K562 (cell line): ENCODE measurements around the gene PACSIN2. TPM values are rescaled to one million over a fixed set of nuclear protein-coding genes. Genes with fewer than 3 reads are reported as not detected.

Experiments used
- ATAC-seq: fragments of 200-7000 bp; cut with Tn5 transposase; 3 replicates; pipeline ENCODE4 v1.9.1; 2020; ENCODE audit warnings: moderate library complexity
- BruUV-seq: library from RNA; stranded (reverse); fragments of 400-500 nt; replicated peaks from 2 replicates; lab custom pipeline; 2021; lab: Mats Ljungman, UMichigan
- CTCF ChIA-PET: fragments of 300-600 bp; formaldehyde crosslinking; extraction: SDS; loops from one replicate; lab custom pipeline; 2021; ENCODE audit warnings: low intra/inter-chr PET ratio; lab: Yijun Ruan, JAX
- POLR2A ChIA-PET: fragments of 300-600, 350-650 bp; sonication (Branson Sonifier 250); formaldehyde crosslinking; extraction: SDS; loops from one replicate; lab custom pipeline; 2021; ENCODE audit warnings: antibody characterized with exemption, inconsistent platforms; lab: Yijun Ruan, JAX
- DNase-seq, 4 experiments: peaks; one replicate each; pipeline versions ENCODE4 v3.0.0 to v3.0.0-alpha.2; 2011 to 2018; ENCODE audit warnings: low spot score in 3 of 4, mixed read lengths in 3 of 4; ENCODE audit errors: extremely low read depth in 1 of 4
- FAIRE-seq: peaks from 2 replicates; lab custom pipeline; 2011; peaks lifted over from hg19 to GRCh38; lab: Jason Lieb, UNC
- H2AFZ ChIP-seq: 2 replicates; pipeline ENCODE4 v1.6.0; 2011; ENCODE audit warnings: low read depth, low read length, control low read depth, inconsistent platforms
- H3K27ac ChIP-seq: fragments of 200-600 bp; 3 replicates; pipeline ENCODE4 v1.8.0; 2011; ENCODE audit warnings: low read depth, mild to moderate bottlenecking, control low read depth, inconsistent platforms, low read length, moderate library complexity, mixed read lengths; ENCODE audit errors: extremely low read depth
- H3K27me3 ChIP-seq, 2 experiments: fragments of 300-600 bp in 1 of 2; 2 replicates in 1 of 2; 3 replicates in 1 of 2; pipeline versions ENCODE4 v1.6.0 to v1.8.0; 2011; ENCODE audit warnings: inconsistent platforms in 2 of 2, low read length in 2 of 2, mild to moderate bottlenecking in 1 of 2, mixed read lengths in 1 of 2, moderate library complexity in 1 of 2; ENCODE audit not compliant: control insufficient read depth in 2 of 2, insufficient read depth in 2 of 2
- H3K36me3 ChIP-seq: fragments of 300-600 bp; 3 replicates; pipeline ENCODE4 v1.8.0; 2011; ENCODE audit warnings: mild to moderate bottlenecking, low read length, inconsistent platforms; ENCODE audit not compliant: control insufficient read depth, insufficient read depth
- H3K4me1 ChIP-seq, 2 experiments: fragments of 200-600 bp in 1 of 2; replicated peaks in 1 of 2; 2 replicates in 1 of 2; 3 replicates in 1 of 2; pipeline versions ENCODE4 v1.5.1 to v1.8.0; 2011; ENCODE audit warnings: inconsistent platforms in 2 of 2, low read length in 2 of 2, mild to moderate bottlenecking in 1 of 2, mixed read lengths in 1 of 2, moderate library complexity in 1 of 2; ENCODE audit not compliant: control insufficient read depth in 2 of 2, insufficient read depth in 2 of 2
- H3K4me2 ChIP-seq: 2 replicates; pipeline ENCODE4 v1.6.1; 2011; ENCODE audit warnings: low read length, control low read depth, inconsistent platforms, mixed read lengths; ENCODE audit not compliant: insufficient read depth
- H3K4me3 ChIP-seq: fragments of 200-600 bp; sonication (generic), shearing (Covaris generic); 2 replicates; pipeline ENCODE4 v1.5.1; 2016; ENCODE audit warnings: control low read depth, inconsistent platforms
- H3K79me2 ChIP-seq: fragments of 200-600 bp; 3 replicates; pipeline ENCODE4 v1.8.0; 2011; ENCODE audit warnings: low read length, inconsistent platforms; ENCODE audit not compliant: control insufficient read depth, insufficient read depth
- H3K9ac ChIP-seq, 2 experiments: 2 replicates each; pipeline versions ENCODE4 v1.6.0 to v1.6.1; 2011; ENCODE audit warnings: low read depth in 2 of 2, low read length in 2 of 2, control low read depth in 1 of 2, inconsistent platforms in 1 of 2, mild to moderate bottlenecking in 1 of 2, mixed read lengths in 1 of 2; ENCODE audit not compliant: insufficient read depth in 1 of 2
- H3K9me1 ChIP-seq: one replicate; pipeline ENCODE4 v1.6.0; 2011; ENCODE audit warnings: inconsistent platforms, mild to moderate bottlenecking, low read length, moderate library complexity; ENCODE audit not compliant: control insufficient read depth, insufficient read depth
- H3K9me3 ChIP-seq: replicated peaks from 2 replicates; pipeline ENCODE4 v1.5.1; 2011; ENCODE audit warnings: low read depth, low read length, inconsistent platforms; ENCODE audit not compliant: control insufficient read depth, insufficient read depth
- H4K20me1 ChIP-seq: replicated peaks from 2 replicates; pipeline ENCODE4 v1.6.1; 2011; ENCODE audit warnings: low read length, inconsistent platforms, mixed read lengths; ENCODE audit not compliant: control insufficient read depth, insufficient read depth
- CBFA2T2 ChIP-seq: fragments of 450-650 bp; conservative IDR thresholded peaks from 2 replicates; pipeline ENCODE4 v1.6.1; 2017; ENCODE audit warnings: mild to moderate bottlenecking
- CBX1 ChIP-seq: sonication (generic); IDR thresholded peaks from 2 replicates; pipeline ENCODE4 v1.6.1; 2016; ENCODE audit warnings: antibody characterized with exemption, low read depth, mild to moderate bottlenecking
- CBX3 ChIP-seq, 2 experiments: IDR thresholded peaks; 1 replicate in 1 of 2; 2 replicates in 1 of 2; pipeline ENCODE4 v1.6.1; 2012; ENCODE audit warnings: inconsistent platforms in 2 of 2, low read length in 2 of 2, borderline replicate concordance in 1 of 2, control low read depth in 1 of 2
- CSDE1 ChIP-seq, 2 experiments: fragments of 450-650 bp; IDR thresholded peaks; 2 replicates each; pipeline ENCODE4 v1.6.1; 2016; ENCODE audit warnings: mild to moderate bottlenecking in 1 of 2
- EGR1 ChIP-seq: fragments of 450-650 bp; conservative IDR thresholded peaks from 2 replicates; pipeline ENCODE4 v1.6.1; 2017; ENCODE audit warnings: mild to moderate bottlenecking
- EP400 ChIP-seq: fragments of 450-650 bp; IDR thresholded peaks from 2 replicates; pipeline ENCODE4 v1.6.1; 2017; ENCODE audit warnings: antibody characterized with exemption, mild to moderate bottlenecking, moderate library complexity
- IRF2 ChIP-seq: sonication (generic); formaldehyde crosslinking; IDR thresholded peaks from 2 replicates; pipeline ENCODE4 v1.8.1; 2022; ENCODE audit warnings: mild to moderate bottlenecking, missing genetic modification reagents
- IRF9 ChIP-seq: fragments of 450-650 bp; IDR thresholded peaks from 2 replicates; pipeline ENCODE4 v1.6.1; 2016; ENCODE audit warnings: missing biosample characterization, missing genetic modification characterization
- LEF1 ChIP-seq: fragments of 450-650 bp; IDR thresholded peaks from 2 replicates; pipeline ENCODE4 v1.6.1; 2016; ENCODE audit warnings: mild to moderate bottlenecking
- PURB ChIP-seq: sonication (generic); formaldehyde crosslinking; IDR thresholded peaks from 2 replicates; pipeline ENCODE4 v1.9.0; 2021; ENCODE audit warnings: low read depth, mild to moderate bottlenecking, missing genetic modification reagents
- TOE1 ChIP-seq, 2 experiments: fragments of 450-650 bp in 1 of 2; sonication (generic) in 1 of 2; formaldehyde crosslinking in 1 of 2; IDR thresholded peaks; 2 replicates each; pipeline versions ENCODE4 v1.7.1 to v1.8.0; 2016 to 2022; ENCODE audit warnings: borderline replicate concordance in 2 of 2, mild to moderate bottlenecking in 2 of 2, antibody characterized with exemption in 1 of 2, inconsistent platforms in 1 of 2, low read depth in 1 of 2, missing genetic modification reagents in 1 of 2, moderate library complexity in 1 of 2
- U2AF2 ChIP-seq: fragments of 200-400 bp; formaldehyde crosslinking; optimal IDR thresholded peaks from 2 replicates; pipeline ENCODE3; 2017; ENCODE audit warnings: low read depth, mild to moderate bottlenecking, low read length
- ZNF274 ChIP-seq: IDR thresholded peaks from 2 replicates; pipeline ENCODE4 v1.6.1; 2011; ENCODE audit warnings: low read depth, mild to moderate bottlenecking, low read length, moderate library complexity, borderline replicate concordance
- ZNF583 ChIP-seq: fragments of 250-450 bp; sonication (Bioruptor Pico); IDR thresholded peaks from 2 replicates; pipeline ENCODE4 v1.4.0; 2020
- WGBS: fragments of 100-300 bp; shearing (Covaris generic); methylation state at CpG from one replicate; pipeline ENCODE4 v1.1.6; 2016; ENCODE audit warnings: low coverage, mixed read lengths; ENCODE audit not compliant: insufficient coverage; ENCODE audit errors: missing lambda C conversion rate; 5-methylcytosine and 5-hydroxymethylcytosine counted together
- in situ Hi-C: fragments of 300-500 bp; cut with MboI; formaldehyde crosslinking; loops from 4 replicates; pipeline ENCODE4 v1.15.0; 2018; ENCODE audit warnings: inconsistent platforms, mixed read lengths
- intact Hi-C: fragments of 100-400 bp; cut with micrococcal nuclease; formaldehyde crosslinking; loops from 2 replicates; pipeline ENCODE4 v1.14.2; 2022
- polyA plus RNA-seq, 8 experiments: library from polyadenylated mRNA; depleted of rRNA in 4 of 8; stranded (reverse) in 5 of 8; unstranded in 3 of 8; fragments of >200 nt; fragmentation: Nextera tagmentation in 2 of 8; fragmentation: Illumina TruSeq in 1 of 8; extraction: Ambion mirVana in 2 of 8; extraction: Trizol in 1 of 8; gene quantifications; 2 replicates each; pipeline versions ENCODE4 v1.2.1 to v1.2.3, GENCODE V29; 2011 to 2014; ENCODE audit warnings: inconsistent platforms in 1 of 8, missing spikeins in 1 of 8
- total RNA-seq, 7 experiments: library from RNA; depleted of rRNA in 6 of 7; stranded (reverse); fragments of >200 nt in 6 of 7; fragmentation: Illumina TruSeq in 2 of 7; extraction: Trizol in 2 of 7; gene quantifications; 2 replicates each; pipeline versions ENCODE4 v1.2.1 to v1.2.3, GENCODE V29; 2011 to 2021; ENCODE audit warnings: low replicate concordance in 1 of 7
- TF ChIP-seq, protein P1 (sequence below): fragments of 250-450 bp; sonication (Bioruptor Pico); IDR thresholded peaks from 2 replicates; pipeline ENCODE4 v1.8.0; 2021; ENCODE audit warnings: moderate library complexity, mild to moderate bottlenecking, inconsistent platforms
- TF ChIP-seq, protein P2 (sequence below): sonication (generic); formaldehyde crosslinking; IDR thresholded peaks from 2 replicates; pipeline ENCODE4 v1.8.0; 2022; ENCODE audit warnings: mild to moderate bottlenecking, missing genetic modification reagents

Gene PACSIN2
- total and polyA plus RNA-seq, 9 of the 15 experiments (the other 6 are each of a cell fraction or from before 2014, with no cell fraction given) = 0.45 to 45.1 (median 23.9) TPM

GRCh38 chr22:42918500-42918899 lies 96.4 kb downstream of the PACSIN2 start:
- Histone ChIP-seq H3K27me3 (no peaks in the 10 kb centered on the region), H3K4me1 (peaks cover 7 to 16% of the 10 kb centered on the region in 2 experiments; a peak in 3 of 5 replicates)
- WGBS = 97% methylated on average over 4 of the region's 4 CpGs
- TF ChIP-seq IRF9 (tag) (no peak), ZNF583 (CRISPR knock-in tag) (no peak), PURB (no peak), CBX1 (no peak), TOE1 (IDR thresholded peaks at IDR 0.05; ENCODE audit: borderline replicate concordance) (no peak), TOE1 (CRISPR knock-in tag; IDR thresholded peaks at IDR 0.05; ENCODE audit: borderline replicate concordance, low read depth) (no peak), CSDE1 (IDR thresholded peaks at IDR 0.05) (no peak), IRF2 (CRISPR knock-in tag) (no peak), CBFA2T2 (no peak), CBX3 (IDR thresholded peaks at IDR 0.05; ENCODE audit: borderline replicate concordance in 1 of 2, low read length in 2 of 2) (no peak), ZNF274 (no peak), U2AF2 (no peak), LEF1 (no peak), EGR1 (no peak), EP400 (no peak)
- TF ChIP-seq, protein P1, sequence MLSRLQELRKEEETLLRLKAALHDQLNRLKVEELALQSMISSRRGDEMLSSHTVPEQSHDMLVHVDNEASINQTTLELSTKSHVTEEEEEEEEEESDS (CRISPR knock-in tag) = no peak
- TF ChIP-seq, protein P2, sequence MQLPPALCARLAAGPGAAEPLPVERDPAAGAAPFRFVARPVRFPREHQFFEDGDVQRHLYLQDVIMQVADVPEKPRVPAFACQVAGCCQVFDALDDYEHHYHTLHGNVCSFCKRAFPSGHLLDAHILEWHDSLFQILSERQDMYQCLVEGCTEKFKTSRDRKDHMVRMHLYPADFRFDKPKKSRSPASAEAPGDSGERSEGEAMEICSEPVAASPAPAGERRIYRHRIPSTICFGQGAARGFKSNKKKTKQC (CRISPR knock-in tag) = no peak
- TF ChIP-seq, all 486 proteins: peak for 0
- in situ Hi-C loops = no loop called here
- no peak for DNase-seq
- Histone ChIP-seq H3K27ac (no peak overlapping the region), H3K9me3 (no peaks in the 10 kb centered on the region), H3K9ac (no peak overlapping the region), H3K4me3 (no peak overlapping the region), H3K4me2 (no peak overlapping the region), H3K79me2 (peaks cover 25% of the 10 kb centered on the region; the same call in 2 of the 3 replicates), H2AFZ (no peak overlapping the region), H4K20me1 (peaks cover 48% of the 10 kb centered on the region), H3K36me3 (no peaks in the 10 kb centered on the region), H3K9me1 (no peaks in the 10 kb centered on the region)
- ChIA-PET POLR2A (interaction anchor here (0.9 to 1.2 kb wide), 2 partner anchors 16 to 33 kb away, joined by 3 read pairs; no protein-coding TSS in a partner anchor), CTCF (no interaction called here)
- BruUV-seq = no TSS peak
- no peak for ATAC-seq
- intact Hi-C loops = no loop called here
- FAIRE-seq = no peak
